NCI-H2171 (cell line): ENCODE data around the gene TNNC1.

Experiments
- DNase-seq: peaks from one replicate; lab custom pipeline; 2025; lab: John Stamatoyannopoulos, UW

The TNNC1 gene

DNA sequence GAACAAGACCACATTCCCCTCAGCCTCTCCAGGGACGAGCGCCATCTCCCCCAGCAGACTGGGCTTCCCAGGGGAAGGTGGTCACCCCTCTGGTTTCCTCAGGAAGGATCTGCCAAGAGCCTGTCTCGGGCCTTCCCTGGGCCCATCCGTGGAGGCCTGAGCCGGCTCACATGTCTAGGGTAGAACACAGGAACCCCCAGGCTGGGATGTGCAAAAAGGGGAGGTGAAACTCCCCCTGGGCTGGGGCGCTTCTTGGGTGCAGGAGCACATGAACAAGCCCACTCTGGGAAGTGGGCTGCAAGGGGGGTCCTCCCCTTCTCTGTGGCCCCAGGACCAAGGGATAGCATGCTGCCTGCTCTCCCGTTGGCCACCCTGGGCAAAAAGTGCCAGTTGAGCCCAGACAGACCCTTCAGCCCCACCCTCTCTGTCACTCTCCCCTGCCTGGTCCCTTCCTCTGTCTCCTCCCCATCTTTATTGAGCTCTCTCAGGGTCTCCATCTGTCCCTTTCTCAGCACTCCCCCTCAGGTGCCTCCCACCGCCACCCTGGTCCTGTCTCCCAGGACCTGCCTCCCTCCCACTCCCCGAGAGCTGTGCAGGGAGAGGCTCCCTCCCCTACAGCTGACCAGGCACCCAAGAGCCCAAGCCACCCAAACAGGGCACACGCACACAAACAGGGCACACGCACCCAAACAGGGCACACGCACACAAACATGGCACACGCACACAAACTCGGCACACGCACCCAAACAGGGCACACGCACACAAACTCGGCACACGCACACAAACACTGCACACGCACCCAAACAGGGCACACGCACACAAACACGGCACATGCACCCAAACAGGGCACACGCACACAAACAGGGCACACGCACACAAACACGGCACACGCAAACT lies 9.8 kb downstream of the TNNC1 start:
- DNase-seq = no peak

DNA sequence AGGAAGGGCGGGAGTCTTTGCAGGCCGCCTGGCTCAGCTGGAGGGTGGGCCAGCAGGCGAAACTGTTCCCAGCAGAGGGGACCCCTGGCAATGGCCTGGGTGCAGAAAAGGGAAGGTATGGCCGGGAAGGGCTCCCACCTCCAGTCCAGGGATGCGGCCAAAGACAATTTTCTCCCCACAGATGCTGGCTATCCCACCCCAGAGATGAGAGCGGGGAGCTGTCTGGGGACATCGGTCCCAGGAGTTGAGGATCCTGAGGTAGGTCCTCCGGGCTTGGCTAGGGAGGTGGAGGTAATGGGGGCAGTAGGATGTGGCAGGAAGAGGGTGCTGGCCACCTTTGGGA lies 10.6 kb downstream of the TNNC1 start:
- DNase-seq = no peak

DNA sequence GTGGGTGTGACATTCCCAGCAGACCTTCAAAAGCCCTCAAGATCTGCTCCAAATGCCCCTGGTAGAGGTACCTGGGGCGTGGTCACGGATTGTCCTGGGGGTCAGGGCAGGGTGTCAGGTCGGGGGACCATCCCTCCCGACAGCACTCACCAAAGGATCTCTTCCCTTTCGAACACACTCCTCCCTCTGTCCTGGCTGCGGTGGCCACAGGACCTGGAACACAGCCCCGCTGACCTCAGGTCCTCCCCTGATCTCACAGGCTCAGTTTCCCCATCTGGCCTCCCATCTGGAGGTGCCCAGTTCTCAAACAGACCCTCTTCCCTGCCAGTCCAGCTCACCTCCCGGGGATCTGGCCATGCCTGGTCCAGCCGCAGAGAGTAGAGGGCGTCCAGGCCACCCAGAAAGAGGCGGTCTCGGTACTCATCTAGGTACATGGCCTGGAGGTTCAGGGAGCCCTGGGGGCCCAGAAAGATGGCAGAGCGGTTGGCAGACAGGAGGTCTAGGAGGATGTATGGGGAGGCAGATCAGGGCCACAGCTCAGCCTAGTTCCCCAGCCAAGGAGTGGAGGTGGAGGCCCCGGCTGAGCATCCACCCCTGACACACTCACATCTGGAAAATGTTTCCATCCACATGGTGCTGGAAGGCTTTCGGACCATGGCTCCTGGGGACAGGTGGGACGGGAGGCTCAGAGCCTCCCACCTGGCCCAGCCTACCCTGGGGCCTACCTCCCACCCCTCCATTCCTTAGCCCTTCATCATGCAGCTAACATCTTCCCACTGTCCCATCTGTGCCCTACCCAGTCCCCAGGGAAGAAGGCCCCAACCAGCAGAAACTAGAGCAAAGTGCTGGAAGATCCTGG lies 11.2 kb downstream of the TNNC1 start:
- no peak for DNase-seq

DNA sequence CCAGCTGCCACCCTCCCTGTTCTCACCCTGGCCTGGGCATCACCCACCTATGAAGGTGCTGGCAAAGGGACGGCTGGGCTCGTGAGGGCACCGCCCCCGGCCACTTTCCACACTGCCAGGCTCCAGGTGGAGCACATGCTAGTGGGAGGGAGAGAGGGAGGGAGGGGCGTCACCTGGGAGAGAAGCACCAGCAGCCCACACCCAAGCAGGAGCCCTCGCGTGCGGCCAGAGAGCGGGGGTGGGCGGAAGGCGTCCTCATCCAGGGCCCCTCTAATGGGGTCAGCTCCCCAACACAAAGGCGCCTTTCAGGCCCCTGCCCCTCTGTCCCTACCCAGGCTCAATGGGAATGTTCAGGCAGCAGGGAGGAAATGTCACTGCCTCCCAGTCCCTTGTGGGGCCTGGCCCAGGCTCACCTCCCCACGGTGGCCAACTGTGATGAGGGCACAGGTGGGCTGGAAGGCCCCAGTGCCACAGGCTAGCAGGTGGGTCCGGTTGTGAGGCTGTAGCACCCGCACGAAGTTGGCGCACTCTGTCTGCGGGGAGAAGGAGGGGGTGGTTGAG lies 12.0 kb downstream of the TNNC1 start:
- DNase-seq = no peak

GRCh38 chr3:52441091-52441771 lies 12.6 kb downstream of the TNNC1 start:
- DNase-seq = no peak

- no peak for DNase-seq
Measured at GRCh38 chr3:52440671-52441070, 13.2 kb downstream of the TNNC1 start.

- DNase-seq = no peak
Measured at GRCh38 chr3:52440249-52440551, 13.6 kb downstream of the TNNC1 start.

GRCh38 chr3:52439426-52440248 lies 14.2 kb downstream of the TNNC1 start:
- no peak for DNase-seq

GRCh38 chr3:52438579-52439425 lies 15.0 kb downstream of the TNNC1 start:
- no peak for DNase-seq

- no peak for DNase-seq
Measured at GRCh38 chr3:52438104-52438376, 15.8 kb downstream of the TNNC1 start.

GRCh38 chr3:52437326-52438103 lies 16.3 kb downstream of the TNNC1 start:
- no peak for DNase-seq

- no peak for DNase-seq
Measured at GRCh38 chr3:52436500-52437149, 17.2 kb downstream of the TNNC1 start.

- DNase-seq = no peak
Measured at GRCh38 chr3:52435246-52436101, 18.4 kb downstream of the TNNC1 start.

- no peak for DNase-seq
Measured at GRCh38 chr3:52434491-52435115, 19.2 kb downstream of the TNNC1 start.

- DNase-seq = no peak
Measured at GRCh38 chr3:52433996-52434479, 19.8 kb downstream of the TNNC1 start.

DNA sequence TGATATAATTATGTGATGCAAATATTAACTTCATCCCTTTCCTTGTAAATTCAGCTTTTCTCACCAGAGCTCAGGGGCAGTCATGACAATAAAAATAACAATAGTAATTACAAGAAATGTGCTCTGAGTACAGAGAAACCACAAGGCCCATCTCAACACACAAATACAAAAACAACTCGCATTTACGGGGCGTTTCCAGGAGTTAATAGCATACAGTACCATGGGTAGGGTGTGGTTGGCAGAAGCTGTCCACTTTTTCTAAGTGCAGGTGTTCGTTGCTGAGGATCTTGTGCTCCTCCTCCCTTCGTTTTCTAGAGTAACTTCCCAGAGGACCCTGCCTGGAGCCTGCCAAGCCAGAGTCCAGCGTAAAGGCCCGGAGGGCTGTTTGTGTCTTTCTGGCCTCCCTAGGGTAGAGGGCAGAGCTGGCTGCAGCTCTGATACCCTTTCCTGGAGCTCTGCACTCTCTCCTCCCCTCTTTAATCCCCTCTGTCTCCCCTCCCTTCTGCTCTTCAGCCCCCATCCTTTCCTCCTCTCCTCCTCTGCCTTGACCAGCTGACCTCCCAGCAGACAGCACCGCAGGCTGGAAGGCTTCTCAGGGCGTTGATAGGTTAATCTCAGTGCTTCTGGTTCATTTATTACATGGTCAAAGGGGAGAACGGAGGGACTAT lies 20.4 kb downstream of the TNNC1 start:
- DNase-seq = no peak

DNA sequence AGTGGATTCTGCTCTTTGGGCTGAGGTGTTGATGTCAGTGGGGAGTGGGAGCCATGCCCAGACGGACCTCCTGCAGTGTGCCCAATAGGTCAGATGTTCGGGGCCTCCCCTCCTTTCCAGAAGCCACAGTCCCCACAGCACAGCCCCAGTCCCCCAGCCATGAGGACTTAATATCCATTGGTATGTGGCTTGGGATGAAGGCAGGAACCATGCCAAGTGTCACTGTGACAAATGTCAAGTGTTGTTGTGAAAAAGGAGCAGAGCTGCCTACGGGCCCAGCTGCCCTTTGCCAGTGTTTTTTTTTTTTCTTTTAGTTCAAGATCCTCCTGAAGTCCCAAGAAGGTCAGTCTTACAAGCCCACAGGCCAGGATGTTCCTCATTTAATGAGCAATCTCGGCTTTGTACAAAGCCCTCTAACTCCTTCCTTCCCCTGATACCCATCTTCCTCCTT lies 21.1 kb downstream of the TNNC1 start:
- DNase-seq = no peak
